Skin epidermis (tissue), 12 donors: ENCODE data around the gene GPT2.
A peak's percentile ranks its signal among the peaks of the same experiment; 100 is the strongest.

Source experiments
- H3K27ac ChIP-seq, 21 experiments: fragments of 200-600 bp; sonication (generic) in 11 of 21; one replicate each; pipeline ENCODE4 v1.5.0; 2020; ENCODE audit warnings: mild to moderate bottlenecking in 3 of 21, inconsistent platforms in 2 of 21, moderate library complexity in 2 of 21
- H3K4me3 ChIP-seq, 7 experiments: fragments of 200-600 bp; sonication (generic) in 2 of 7; one replicate each; pipeline ENCODE4 v1.5.0; 2020; ENCODE audit warnings: inconsistent platforms in 2 of 7, mild to moderate bottlenecking in 2 of 7, moderate library complexity in 1 of 7

Gene GPT2

GRCh38 chr16:46883690-46884512 is at the start of gene GPT2:
GPT2 (plus strand) TSS chr16:46884362; CDS start chr16:46884716, 354 bp downstream.
- peak within 1 kb of the TSS; percentile 59 to 98 (median 81) for H3K4me3 ChIP-seq
- peak within 1 kb of the TSS; percentile 6 to 89 (median 75) for H3K27ac ChIP-seq

- H3K27ac ChIP-seq: no peak overlapping the region
- H3K4me3 ChIP-seq: no peak overlapping the region
Measured at GRCh38 chr16:46836534-46837530, 47.3 kb upstream of the GPT2 start.

- Histone ChIP-seq H3K4me3 (no peak overlapping the region), H3K27ac (no peak overlapping the region)
Measured at GRCh38 chr16:46839986-46840443, 44.1 kb upstream of the GPT2 start.

- no peak overlapping the region for H3K4me3 ChIP-seq
Measured at GRCh38 chr16:46842192-46842895, 41.8 kb upstream of the GPT2 start.

GRCh38 chr16:46843898-46844642 is 40.1 kb upstream of the GPT2 start:
- no peak overlapping the region for H3K27ac ChIP-seq
- no peak overlapping the region for H3K4me3 ChIP-seq

More at GRCh38 chr16:46842192-46842895, 41.8 kb upstream of the GPT2 start:
- no peak overlapping the region for H3K27ac ChIP-seq

- Histone ChIP-seq H3K4me3 (no peak overlapping the region), H3K27ac (no peak overlapping the region)
Measured at GRCh38 chr16:46844771-46845170, 39.4 kb upstream of the GPT2 start.

GRCh38 chr16:46845952-46846351 is 38.2 kb upstream of the GPT2 start:
- Histone ChIP-seq H3K4me3 (no peak overlapping the region), H3K27ac (no peak overlapping the region)

GRCh38 chr16:46848768-46849764 is 35.1 kb upstream of the GPT2 start:
- Histone ChIP-seq H3K4me3 (no peak overlapping the region), H3K27ac (no peak overlapping the region)

GRCh38 chr16:46850619-46851555 is 33.3 kb upstream of the GPT2 start:
- Histone ChIP-seq H3K27ac (no peak overlapping the region), H3K4me3 (no peak overlapping the region)

- Histone ChIP-seq H3K27ac (no peak overlapping the region), H3K4me3 (no peak overlapping the region)
Measured at GRCh38 chr16:46852130-46852529, 32.0 kb upstream of the GPT2 start.

- Histone ChIP-seq H3K4me3 (no peak overlapping the region), H3K27ac (no peak overlapping the region)
Measured at GRCh38 chr16:46853713-46854443, 30.3 kb upstream of the GPT2 start.

- no peak overlapping the region for H3K4me3 ChIP-seq
- no peak overlapping the region for H3K27ac ChIP-seq
Measured at GRCh38 chr16:46854846-46855245, 29.3 kb upstream of the GPT2 start.

- Histone ChIP-seq H3K4me3 (no peak overlapping the region), H3K27ac (no peak overlapping the region)
Measured at GRCh38 chr16:46855389-46855788, 28.8 kb upstream of the GPT2 start.

- H3K4me3 ChIP-seq: no peak overlapping the region
- H3K27ac ChIP-seq: no peak overlapping the region
Measured at GRCh38 chr16:46857368-46857945, 26.7 kb upstream of the GPT2 start.

GRCh38 chr16:46858151-46858550 is 26.0 kb upstream of the GPT2 start:
- H3K27ac ChIP-seq: no peak overlapping the region
- no peak overlapping the region for H3K4me3 ChIP-seq

GRCh38 chr16:46859719-46860152 is 24.4 kb upstream of the GPT2 start:
- Histone ChIP-seq H3K4me3 (no peak overlapping the region), H3K27ac (peak overlapping the region in 4 of 21 experiments; percentile 5 to 36 (median 16))
